Neural cell (in vitro differentiated cells): ENCODE results near the gene FOCAD.

Experiments used
- CTCF ChIP-seq: fragments of 450-650 bp; IDR thresholded peaks from 2 replicates; pipeline ENCODE4 v1.5.1; 2014; ENCODE audit warnings: antibody characterized with exemption, mild to moderate bottlenecking, moderate library complexity; ENCODE audit not compliant: poor library complexity, severe bottlenecking
- EP300 ChIP-seq: fragments of 450-650 bp; conservative IDR thresholded peaks from 2 replicates; pipeline ENCODE4 v1.6.1; 2014; ENCODE audit warnings: antibody characterized with exemption, mild to moderate bottlenecking, moderate library complexity; ENCODE audit not compliant: poor library complexity, severe bottlenecking
- EZH2 ChIP-seq: fragments of 200-600, 300-800 bp; shearing (Covaris generic), sonication (generic); IDR thresholded peaks from 2 replicates; pipeline ENCODE4 v1.6.1; 2014; ENCODE audit warnings: antibody characterized with exemption, low read length, borderline replicate concordance, mild to moderate bottlenecking; ENCODE audit not compliant: insufficient read depth, poor library complexity, severe bottlenecking
- POLR2AphosphoS5 ChIP-seq: IDR thresholded peaks from 2 replicates; pipeline ENCODE4 v1.6.1; 2012
- SMC3 ChIP-seq: fragments of 450-650 bp; conservative IDR thresholded peaks from 2 replicates; pipeline ENCODE4 v1.6.1; 2014; ENCODE audit warnings: antibody characterized with exemption, mild to moderate bottlenecking, moderate library complexity; ENCODE audit not compliant: poor library complexity
- TAF1 ChIP-seq: IDR thresholded peaks from 2 replicates; pipeline ENCODE4 v1.6.1; 2012; ENCODE audit warnings: low read depth
- TF ChIP-seq, protein P1 (sequence below): IDR thresholded peaks from 2 replicates; pipeline ENCODE4 v1.6.1; 2012; ENCODE audit warnings: borderline replicate concordance

GRCh38 chr9:20786807-20787206 is 102.7 kb downstream of the FOCAD start:
- TF ChIP-seq CTCF (no peak), EZH2 (no peak), TAF1 (no peak), SMC3 (no peak), EP300 (no peak), POLR2AphosphoS5 (no peak)
- TF ChIP-seq, protein P1, sequence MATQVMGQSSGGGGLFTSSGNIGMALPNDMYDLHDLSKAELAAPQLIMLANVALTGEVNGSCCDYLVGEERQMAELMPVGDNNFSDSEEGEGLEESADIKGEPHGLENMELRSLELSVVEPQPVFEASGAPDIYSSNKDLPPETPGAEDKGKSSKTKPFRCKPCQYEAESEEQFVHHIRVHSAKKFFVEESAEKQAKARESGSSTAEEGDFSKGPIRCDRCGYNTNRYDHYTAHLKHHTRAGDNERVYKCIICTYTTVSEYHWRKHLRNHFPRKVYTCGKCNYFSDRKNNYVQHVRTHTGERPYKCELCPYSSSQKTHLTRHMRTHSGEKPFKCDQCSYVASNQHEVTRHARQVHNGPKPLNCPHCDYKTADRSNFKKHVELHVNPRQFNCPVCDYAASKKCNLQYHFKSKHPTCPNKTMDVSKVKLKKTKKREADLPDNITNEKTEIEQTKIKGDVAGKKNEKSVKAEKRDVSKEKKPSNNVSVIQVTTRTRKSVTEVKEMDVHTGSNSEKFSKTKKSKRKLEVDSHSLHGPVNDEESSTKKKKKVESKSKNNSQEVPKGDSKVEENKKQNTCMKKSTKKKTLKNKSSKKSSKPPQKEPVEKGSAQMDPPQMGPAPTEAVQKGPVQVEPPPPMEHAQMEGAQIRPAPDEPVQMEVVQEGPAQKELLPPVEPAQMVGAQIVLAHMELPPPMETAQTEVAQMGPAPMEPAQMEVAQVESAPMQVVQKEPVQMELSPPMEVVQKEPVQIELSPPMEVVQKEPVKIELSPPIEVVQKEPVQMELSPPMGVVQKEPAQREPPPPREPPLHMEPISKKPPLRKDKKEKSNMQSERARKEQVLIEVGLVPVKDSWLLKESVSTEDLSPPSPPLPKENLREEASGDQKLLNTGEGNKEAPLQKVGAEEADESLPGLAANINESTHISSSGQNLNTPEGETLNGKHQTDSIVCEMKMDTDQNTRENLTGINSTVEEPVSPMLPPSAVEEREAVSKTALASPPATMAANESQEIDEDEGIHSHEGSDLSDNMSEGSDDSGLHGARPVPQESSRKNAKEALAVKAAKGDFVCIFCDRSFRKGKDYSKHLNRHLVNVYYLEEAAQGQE, result no peak
